Measurements from ENCODE around the gene TFR2. TPM values are rescaled to one million over a fixed set of nuclear protein-coding genes. Genes with fewer than 3 reads are reported as not detected.

TFR2 gene
- total and polyA plus RNA-seq, 9 of the 15 experiments (the other 6 are each of a cell fraction or from before 2014, with no cell fraction given): 3.8 to 123 (median 51.1) TPM

DNA sequence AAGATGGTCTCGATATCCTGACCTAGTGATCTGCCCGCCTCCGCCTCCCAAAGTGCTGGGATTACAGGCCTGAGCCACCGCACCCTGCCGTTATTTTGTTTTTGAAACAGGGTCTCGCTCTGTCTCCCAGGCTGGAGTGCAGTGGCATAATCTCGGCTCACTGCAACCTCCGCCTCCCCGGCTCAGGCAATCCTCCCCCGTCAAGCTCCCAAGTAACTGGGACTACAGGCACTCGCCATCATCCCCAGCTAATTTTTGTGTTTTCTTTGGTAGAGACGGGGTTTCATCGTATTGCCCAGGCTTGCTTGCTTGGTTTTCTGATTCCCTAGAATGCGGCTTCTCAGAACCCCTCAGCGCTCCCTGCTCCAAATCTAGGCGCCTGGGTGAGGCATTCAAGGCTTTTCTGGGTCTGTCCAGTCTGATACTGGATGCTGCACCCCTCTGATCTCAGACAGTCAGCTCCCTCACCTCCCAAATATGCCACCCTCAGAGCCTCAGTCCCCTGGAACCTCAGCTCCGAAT, 1.3 kb downstream of the TFR2 start (continued):
- TF ChIP-seq, protein P1, sequence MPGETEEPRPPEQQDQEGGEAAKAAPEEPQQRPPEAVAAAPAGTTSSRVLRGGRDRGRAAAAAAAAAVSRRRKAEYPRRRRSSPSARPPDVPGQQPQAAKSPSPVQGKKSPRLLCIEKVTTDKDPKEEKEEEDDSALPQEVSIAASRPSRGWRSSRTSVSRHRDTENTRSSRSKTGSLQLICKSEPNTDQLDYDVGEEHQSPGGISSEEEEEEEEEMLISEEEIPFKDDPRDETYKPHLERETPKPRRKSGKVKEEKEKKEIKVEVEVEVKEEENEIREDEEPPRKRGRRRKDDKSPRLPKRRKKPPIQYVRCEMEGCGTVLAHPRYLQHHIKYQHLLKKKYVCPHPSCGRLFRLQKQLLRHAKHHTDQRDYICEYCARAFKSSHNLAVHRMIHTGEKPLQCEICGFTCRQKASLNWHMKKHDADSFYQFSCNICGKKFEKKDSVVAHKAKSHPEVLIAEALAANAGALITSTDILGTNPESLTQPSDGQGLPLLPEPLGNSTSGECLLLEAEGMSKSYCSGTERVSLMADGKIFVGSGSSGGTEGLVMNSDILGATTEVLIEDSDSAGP (CRISPR knock-in tag; IDR thresholded peaks at IDR 0.05): no peak
- TF ChIP-seq ZC3H8 (IDR thresholded peaks at IDR 0.05) (no peak), ETV6 (IDR thresholded peaks at IDR 0.05; ENCODE audit: borderline replicate concordance in 1 of 2, low read depth in 2 of 2, low read length in 1 of 2) (no peak), ETV6 (CRISPR knock-in tag; IDR thresholded peaks at IDR 0.05; ENCODE audit: borderline replicate concordance) (no peak), SMARCA5 (IDR thresholded peaks at IDR 0.05) (peak; percentile 37; the same call in 1 of the 2 replicates), PHF21A (IDR thresholded peaks at IDR 0.05; ENCODE audit: borderline replicate concordance, low read depth) (0 out of 2 replicates have a peak, but pooled peaks have one; percentile 9), ZNF311 (CRISPR knock-in tag; IDR thresholded peaks at IDR 0.05) (no peak), CBFA2T3 (IDR thresholded peaks at IDR 0.05) (peak; percentile 2; the same call in 1 of the 2 replicates), SMARCE1 (IDR thresholded peaks at IDR 0.05) (peak; percentile 57), MBD2 (IDR thresholded peaks at IDR 0.05; ENCODE audit: borderline replicate concordance, low read depth) (peak; percentile 22; the same call in 1 of the 2 replicates), ZNF239 (CRISPR knock-in tag; IDR thresholded peaks at IDR 0.05) (no peak), NONO (IDR thresholded peaks at IDR 0.05; ENCODE audit: low read depth in 2 of 2, low read length in 1 of 2) (no peak), MYC (IDR thresholded peaks at IDR 0.05; ENCODE audit: low read depth, low read length) (no peak), MYC (CRISPR knock-in tag; IDR thresholded peaks at IDR 0.05; ENCODE audit: borderline replicate concordance, low read depth) (peak; percentile 16; the same call in 1 of the 2 replicates)
- TF ChIP-seq, protein P2, sequence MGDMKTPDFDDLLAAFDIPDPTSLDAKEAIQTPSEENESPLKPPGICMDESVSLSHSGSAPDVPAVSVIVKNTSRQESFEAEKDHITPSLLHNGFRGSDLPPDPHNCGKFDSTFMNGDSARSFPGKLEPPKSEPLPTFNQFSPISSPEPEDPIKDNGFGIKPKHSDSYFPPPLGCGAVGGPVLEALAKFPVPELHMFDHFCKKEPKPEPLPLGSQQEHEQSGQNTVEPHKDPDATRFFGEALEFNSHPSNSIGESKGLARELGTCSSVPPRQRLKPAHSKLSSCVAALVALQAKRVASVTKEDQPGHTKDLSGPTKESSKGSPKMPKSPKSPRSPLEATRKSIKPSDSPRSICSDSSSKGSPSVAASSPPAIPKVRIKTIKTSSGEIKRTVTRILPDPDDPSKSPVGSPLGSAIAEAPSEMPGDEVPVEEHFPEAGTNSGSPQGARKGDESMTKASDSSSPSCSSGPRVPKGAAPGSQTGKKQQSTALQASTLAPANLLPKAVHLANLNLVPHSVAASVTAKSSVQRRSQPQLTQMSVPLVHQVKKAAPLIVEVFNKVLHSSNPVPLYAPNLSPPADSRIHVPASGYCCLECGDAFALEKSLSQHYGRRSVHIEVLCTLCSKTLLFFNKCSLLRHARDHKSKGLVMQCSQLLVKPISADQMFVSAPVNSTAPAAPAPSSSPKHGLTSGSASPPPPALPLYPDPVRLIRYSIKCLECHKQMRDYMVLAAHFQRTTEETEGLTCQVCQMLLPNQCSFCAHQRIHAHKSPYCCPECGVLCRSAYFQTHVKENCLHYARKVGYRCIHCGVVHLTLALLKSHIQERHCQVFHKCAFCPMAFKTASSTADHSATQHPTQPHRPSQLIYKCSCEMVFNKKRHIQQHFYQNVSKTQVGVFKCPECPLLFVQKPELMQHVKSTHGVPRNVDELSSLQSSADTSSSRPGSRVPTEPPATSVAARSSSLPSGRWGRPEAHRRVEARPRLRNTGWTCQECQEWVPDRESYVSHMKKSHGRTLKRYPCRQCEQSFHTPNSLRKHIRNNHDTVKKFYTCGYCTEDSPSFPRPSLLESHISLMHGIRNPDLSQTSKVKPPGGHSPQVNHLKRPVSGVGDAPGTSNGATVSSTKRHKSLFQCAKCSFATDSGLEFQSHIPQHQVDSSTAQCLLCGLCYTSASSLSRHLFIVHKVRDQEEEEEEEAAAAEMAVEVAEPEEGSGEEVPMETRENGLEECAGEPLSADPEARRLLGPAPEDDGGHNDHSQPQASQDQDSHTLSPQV (IDR thresholded peaks at IDR 0.05): no peak
- TF ChIP-seq, protein P3, sequence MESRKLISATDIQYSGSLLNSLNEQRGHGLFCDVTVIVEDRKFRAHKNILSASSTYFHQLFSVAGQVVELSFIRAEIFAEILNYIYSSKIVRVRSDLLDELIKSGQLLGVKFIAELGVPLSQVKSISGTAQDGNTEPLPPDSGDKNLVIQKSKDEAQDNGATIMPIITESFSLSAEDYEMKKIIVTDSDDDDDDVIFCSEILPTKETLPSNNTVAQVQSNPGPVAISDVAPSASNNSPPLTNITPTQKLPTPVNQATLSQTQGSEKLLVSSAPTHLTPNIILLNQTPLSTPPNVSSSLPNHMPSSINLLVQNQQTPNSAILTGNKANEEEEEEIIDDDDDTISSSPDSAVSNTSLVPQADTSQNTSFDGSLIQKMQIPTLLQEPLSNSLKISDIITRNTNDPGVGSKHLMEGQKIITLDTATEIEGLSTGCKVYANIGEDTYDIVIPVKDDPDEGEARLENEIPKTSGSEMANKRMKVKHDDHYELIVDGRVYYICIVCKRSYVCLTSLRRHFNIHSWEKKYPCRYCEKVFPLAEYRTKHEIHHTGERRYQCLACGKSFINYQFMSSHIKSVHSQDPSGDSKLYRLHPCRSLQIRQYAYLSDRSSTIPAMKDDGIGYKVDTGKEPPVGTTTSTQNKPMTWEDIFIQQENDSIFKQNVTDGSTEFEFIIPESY (CRISPR knock-in tag; IDR thresholded peaks at IDR 0.05): no peak
- TF ChIP-seq, protein P4, sequence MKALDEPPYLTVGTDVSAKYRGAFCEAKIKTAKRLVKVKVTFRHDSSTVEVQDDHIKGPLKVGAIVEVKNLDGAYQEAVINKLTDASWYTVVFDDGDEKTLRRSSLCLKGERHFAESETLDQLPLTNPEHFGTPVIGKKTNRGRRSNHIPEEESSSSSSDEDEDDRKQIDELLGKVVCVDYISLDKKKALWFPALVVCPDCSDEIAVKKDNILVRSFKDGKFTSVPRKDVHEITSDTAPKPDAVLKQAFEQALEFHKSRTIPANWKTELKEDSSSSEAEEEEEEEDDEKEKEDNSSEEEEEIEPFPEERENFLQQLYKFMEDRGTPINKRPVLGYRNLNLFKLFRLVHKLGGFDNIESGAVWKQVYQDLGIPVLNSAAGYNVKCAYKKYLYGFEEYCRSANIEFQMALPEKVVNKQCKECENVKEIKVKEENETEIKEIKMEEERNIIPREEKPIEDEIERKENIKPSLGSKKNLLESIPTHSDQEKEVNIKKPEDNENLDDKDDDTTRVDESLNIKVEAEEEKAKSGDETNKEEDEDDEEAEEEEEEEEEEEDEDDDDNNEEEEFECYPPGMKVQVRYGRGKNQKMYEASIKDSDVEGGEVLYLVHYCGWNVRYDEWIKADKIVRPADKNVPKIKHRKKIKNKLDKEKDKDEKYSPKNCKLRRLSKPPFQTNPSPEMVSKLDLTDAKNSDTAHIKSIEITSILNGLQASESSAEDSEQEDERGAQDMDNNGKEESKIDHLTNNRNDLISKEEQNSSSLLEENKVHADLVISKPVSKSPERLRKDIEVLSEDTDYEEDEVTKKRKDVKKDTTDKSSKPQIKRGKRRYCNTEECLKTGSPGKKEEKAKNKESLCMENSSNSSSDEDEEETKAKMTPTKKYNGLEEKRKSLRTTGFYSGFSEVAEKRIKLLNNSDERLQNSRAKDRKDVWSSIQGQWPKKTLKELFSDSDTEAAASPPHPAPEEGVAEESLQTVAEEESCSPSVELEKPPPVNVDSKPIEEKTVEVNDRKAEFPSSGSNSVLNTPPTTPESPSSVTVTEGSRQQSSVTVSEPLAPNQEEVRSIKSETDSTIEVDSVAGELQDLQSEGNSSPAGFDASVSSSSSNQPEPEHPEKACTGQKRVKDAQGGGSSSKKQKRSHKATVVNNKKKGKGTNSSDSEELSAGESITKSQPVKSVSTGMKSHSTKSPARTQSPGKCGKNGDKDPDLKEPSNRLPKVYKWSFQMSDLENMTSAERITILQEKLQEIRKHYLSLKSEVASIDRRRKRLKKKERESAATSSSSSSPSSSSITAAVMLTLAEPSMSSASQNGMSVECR (CRISPR knock-in tag; IDR thresholded peaks at IDR 0.05): 0 out of 2 replicates have a peak, but pooled peaks have one; percentile 20

Data from K562 (cell line).